GM23338 (cell line): ENCODE measurements around the gene FNDC3B. TPM values are rescaled to one million over a fixed set of nuclear protein-coding genes. Genes with fewer than 3 reads are reported as not detected.

Experiments used
- ATAC-seq: fragments of 200-7000 bp; cut with Tn5 transposase; 3 replicates; pipeline ENCODE4 v1.9.1; 2020
- DNase-seq: peaks from one replicate; pipeline ENCODE4 v3.0.0-alpha.2; 2015; ENCODE audit warnings: low spot score
- H2AFZ ChIP-seq: fragments of 200-600 bp; sonication (generic); 2 replicates; pipeline ENCODE4 v1.8.0; 2016; ENCODE audit warnings: antibody characterized with exemption, mild to moderate bottlenecking, moderate library complexity
- H3F3A ChIP-seq: fragments of 200-600 bp; sonication (generic); replicated peaks from 2 replicates; pipeline ENCODE4 v1.8.0; 2017; ENCODE audit warnings: antibody characterized with exemption, mixed run types, low read depth
- H3K27ac ChIP-seq: fragments of 200-600 bp; sonication (generic); 2 replicates; pipeline ENCODE4 v1.6.1; 2016; ENCODE audit warnings: low read depth
- H3K27me3 ChIP-seq: fragments of 200-600 bp; sonication (generic); 2 replicates; pipeline ENCODE4 v1.8.0; 2016; ENCODE audit warnings: mild to moderate bottlenecking, mixed run types, moderate library complexity; ENCODE audit not compliant: insufficient read depth
- H3K36me3 ChIP-seq: fragments of 200-600 bp; sonication (generic); 2 replicates; pipeline ENCODE4 v1.8.0; 2016; ENCODE audit warnings: mild to moderate bottlenecking; ENCODE audit not compliant: insufficient read depth
- H3K4me1 ChIP-seq: fragments of 200-600 bp; sonication (generic); 2 replicates; pipeline ENCODE4 v1.8.0; 2016; ENCODE audit warnings: mild to moderate bottlenecking, moderate library complexity; ENCODE audit not compliant: insufficient read depth
- H3K4me2 ChIP-seq: fragments of 200-600 bp; sonication (generic); 2 replicates; pipeline ENCODE4 v1.7.1; 2017; ENCODE audit warnings: mixed run types
- H3K4me3 ChIP-seq: fragments of 200-600 bp; sonication (generic); 2 replicates; pipeline ENCODE4 v1.6.1; 2016; ENCODE audit warnings: mixed run types
- H3K79me2 ChIP-seq: fragments of 200-600 bp; sonication (generic); replicated peaks from 2 replicates; pipeline ENCODE4 v1.8.0; 2017; ENCODE audit warnings: mild to moderate bottlenecking; ENCODE audit not compliant: insufficient read depth
- H3K9me2 ChIP-seq: fragments of 200-600 bp; sonication (generic); 2 replicates; pipeline ENCODE4 v1.8.0; 2017; ENCODE audit not compliant: insufficient read depth
- H4K20me1 ChIP-seq: fragments of 200-600 bp; sonication (generic); replicated peaks from 2 replicates; pipeline ENCODE4 v1.8.0; 2017; ENCODE audit warnings: mild to moderate bottlenecking; ENCODE audit not compliant: insufficient read depth
- H3K27ac Mint-ChIP-seq: 2 replicates; pipeline ENCODE4 v1.8.0; 2020; ENCODE audit warnings: inconsistent platforms, mild to moderate bottlenecking, moderate library complexity, mixed read lengths
- H3K27me3 Mint-ChIP-seq: 3 replicates; pipeline ENCODE4 v1.8.0; 2022; ENCODE audit warnings: low read depth, mild to moderate bottlenecking, moderate library complexity, mixed read lengths, inconsistent platforms; ENCODE audit not compliant: insufficient read depth, poor library complexity
- H3K36me3 Mint-ChIP-seq: 3 replicates; pipeline ENCODE4 v1.8.0; 2021; ENCODE audit warnings: low read depth, mild to moderate bottlenecking, inconsistent platforms, moderate library complexity, mixed read lengths
- H3K4me1 Mint-ChIP-seq: 3 replicates; pipeline ENCODE4 v1.8.0; 2020; ENCODE audit warnings: mild to moderate bottlenecking, inconsistent platforms, mixed read lengths
- H3K4me3 Mint-ChIP-seq: 3 replicates; pipeline ENCODE4 v1.8.0; 2021; ENCODE audit warnings: moderate library complexity, mild to moderate bottlenecking, inconsistent platforms, mixed read lengths
- H3K9me3 Mint-ChIP-seq: 3 replicates; pipeline ENCODE4 v1.8.0; 2020; ENCODE audit warnings: moderate library complexity, mild to moderate bottlenecking, inconsistent platforms, mixed read lengths
- CTCF ChIP-seq, 2 experiments: fragments of 200-600 bp in 1 of 2; sonication (generic) in 1 of 2; conservative IDR thresholded peaks; 2 replicates each; pipeline versions ENCODE4 v1.5.1 to v1.6.1; 2016 to 2017; ENCODE audit warnings: antibody characterized with exemption in 2 of 2, low read depth in 2 of 2, mild to moderate bottlenecking in 2 of 2, moderate library complexity in 1 of 2
- ETS1 ChIP-seq: IDR thresholded peaks from 2 replicates; pipeline ENCODE4 v1.6.1; 2016; ENCODE audit warnings: antibody characterized with exemption
- EZH2phosphoT487 ChIP-seq: fragments of 200-600 bp; sonication (generic); IDR thresholded peaks from one replicate; pipeline ENCODE4 v1.8.1; 2018; ENCODE audit warnings: antibody characterized with exemption; ENCODE audit not compliant: unreplicated experiment
- NANOG ChIP-seq: IDR thresholded peaks from 2 replicates; pipeline ENCODE4 v1.6.1; 2016; ENCODE audit warnings: antibody characterized with exemption, borderline replicate concordance
- POLR2AphosphoS5 ChIP-seq: IDR thresholded peaks from 2 replicates; pipeline ENCODE4 v1.6.1; 2016; ENCODE audit warnings: antibody characterized with exemption, low read depth
- STAT1 ChIP-seq: IDR thresholded peaks from one replicate; pipeline ENCODE4 v1.6.1; 2016; ENCODE audit warnings: antibody characterized with exemption; ENCODE audit not compliant: unreplicated experiment
- ZNF331 ChIP-seq: fragments of 250-450 bp; sonication (Bioruptor Pico); IDR thresholded peaks from 2 replicates; pipeline ENCODE4 v1.5.0; 2020; ENCODE audit warnings: low read depth, mild to moderate bottlenecking, moderate library complexity
- polyA plus RNA-seq: library from polyadenylated mRNA; unstranded; fragments of >200 nt; fragmentation: Nextera tagmentation; extraction: Ambion mirVana; gene quantifications from 2 replicates; pipeline ENCODE4 v1.2.1, GENCODE V29; 2016
- total RNA-seq: library from RNA; depleted of rRNA; stranded (reverse); fragments of >200 nt; shearing (Covaris generic); gene quantifications from 2 replicates; pipeline ENCODE4 v1.2.3, GENCODE V29; 2014

Gene FNDC3B
- total and polyA plus RNA-seq, 2 experiments from 2014 or later = 19.1 to 55.4 TPM

GRCh38 chr3:172087198-172087597 lies 47.8 kb downstream of the FNDC3B start:
- Histone ChIP-seq H3K27me3 (no peaks in the 10 kb centered on the region), H3F3A (no peaks in the 10 kb centered on the region), H2AFZ (no peak overlapping the region), H3K27ac (peak overlapping the region; percentile 6; the same call in 1 of the 2 replicates), H3K79me2 (peaks cover 100% of the 10 kb centered on the region), H3K36me3 (no peaks in the 10 kb centered on the region; the same call in 1 of the 2 replicates), H3K9me2 (no peaks in the 10 kb centered on the region), H3K4me3 (no peak overlapping the region), H3K4me2 (peak overlapping the region; percentile 37), H3K4me1 (peaks cover 39% of the 10 kb centered on the region), H4K20me1 (no peaks in the 10 kb centered on the region)
- ATAC-seq (no peak), DNase-seq (no peak)
- Mint-ChIP-seq H3K4me3 (peak overlapping the region; percentile 17; the same call in 1 of the 3 replicates), H3K27ac (peak overlapping the region; percentile 88), H3K36me3 (peaks cover 27% of the 10 kb centered on the region), H3K4me1 (peaks cover 46% of the 10 kb centered on the region), H3K27me3 (peaks cover 2% of the 10 kb centered on the region), H3K9me3 (0 out of 3 replicates have a peak, but pooled peaks cover 6% of the 10 kb centered on the region)
- no peak for TF ChIP-seq ETS1

GRCh38 chr3:172087602-172088580 lies 48.5 kb downstream of the FNDC3B start:
- Histone ChIP-seq H3K4me3 (no peak overlapping the region), H3K36me3 (no peaks in the 10 kb centered on the region; the same call in 1 of the 2 replicates), H3K4me1 (peaks cover 39% of the 10 kb centered on the region), H3K4me2 (peak overlapping the region; percentile 37), H3F3A (no peaks in the 10 kb centered on the region), H4K20me1 (no peaks in the 10 kb centered on the region), H2AFZ (no peak overlapping the region), H3K9me2 (no peaks in the 10 kb centered on the region), H3K27ac (peak overlapping the region; percentile 4; the same call in 1 of the 2 replicates), H3K79me2 (peaks cover 100% of the 10 kb centered on the region), H3K27me3 (no peaks in the 10 kb centered on the region)
- H3K4me1 Mint-ChIP-seq = peaks cover 46% of the 10 kb centered on the region
- ATAC-seq = no peak
- peak overlapping the region; percentile 88 for H3K27ac Mint-ChIP-seq
- H3K27me3 Mint-ChIP-seq = peaks cover 2% of the 10 kb centered on the region
- TF ChIP-seq CTCF (conservative IDR thresholded peaks at IDR 0.05; ENCODE audit: low read depth in 2 of 2) = no peak
- H3K36me3 Mint-ChIP-seq = peaks cover 24% of the 10 kb centered on the region
- H3K4me3 Mint-ChIP-seq = no peak overlapping the region; the same call in 2 of the 3 replicates
- H3K9me3 Mint-ChIP-seq = 0 out of 3 replicates have a peak, but pooled peaks cover 2% of the 10 kb centered on the region
- DNase-seq = no peak

GRCh38 chr3:172089250-172089649 lies 49.9 kb downstream of the FNDC3B start:
- Histone ChIP-seq H3F3A (no peaks in the 10 kb centered on the region), H3K4me3 (no peak overlapping the region), H3K27ac (no peak overlapping the region), H3K36me3 (no peaks in the 10 kb centered on the region), H2AFZ (no peak overlapping the region), H3K79me2 (peaks cover 95% of the 10 kb centered on the region), H3K4me2 (no peak overlapping the region), H4K20me1 (0 out of 2 replicates have a peak, but pooled peaks cover 1% of the 10 kb centered on the region), H3K27me3 (no peaks in the 10 kb centered on the region), H3K4me1 (peaks cover 39% of the 10 kb centered on the region), H3K9me2 (no peaks in the 10 kb centered on the region)
- no peaks in the 10 kb centered on the region for H3K9me3 Mint-ChIP-seq
- H3K27me3 Mint-ChIP-seq = peaks cover 2% of the 10 kb centered on the region
- DNase-seq (no peak), ATAC-seq (no peak)
- no peak overlapping the region for H3K4me3 Mint-ChIP-seq
- peak overlapping the region; percentile 63 for H3K27ac Mint-ChIP-seq
- H3K36me3 Mint-ChIP-seq = peaks cover 12% of the 10 kb centered on the region; the same call in 2 of the 3 replicates
- peaks cover 46% of the 10 kb centered on the region for H3K4me1 Mint-ChIP-seq
- TF ChIP-seq ZNF331 (CRISPR knock-in tag) (no peak), POLR2AphosphoS5 (no peak), CTCF (conservative IDR thresholded peaks at IDR 0.05; ENCODE audit: low read depth in 2 of 2) (no peak), NANOG (no peak), STAT1 (no peak), EZH2phosphoT487 (no peak)
